ENCODE results near the gene AGBL3.

- TF ChIP-seq CTCF (IDR thresholded peaks at IDR 0.05): no peak
- TF ChIP-seq POLR2A (IDR thresholded peaks at IDR 0.05): no peak
- no peak for TF ChIP-seq POLR2AphosphoS5 (IDR thresholded peaks at IDR 0.05)
Observed at GRCh38 chr7:135158141-135158655, 171.9 kb downstream of the AGBL3 start.

Data from transverse colon (tissue), 4 donors.